ENCODE data around the gene HTRA3.

HTRA3 gene

DNA sequence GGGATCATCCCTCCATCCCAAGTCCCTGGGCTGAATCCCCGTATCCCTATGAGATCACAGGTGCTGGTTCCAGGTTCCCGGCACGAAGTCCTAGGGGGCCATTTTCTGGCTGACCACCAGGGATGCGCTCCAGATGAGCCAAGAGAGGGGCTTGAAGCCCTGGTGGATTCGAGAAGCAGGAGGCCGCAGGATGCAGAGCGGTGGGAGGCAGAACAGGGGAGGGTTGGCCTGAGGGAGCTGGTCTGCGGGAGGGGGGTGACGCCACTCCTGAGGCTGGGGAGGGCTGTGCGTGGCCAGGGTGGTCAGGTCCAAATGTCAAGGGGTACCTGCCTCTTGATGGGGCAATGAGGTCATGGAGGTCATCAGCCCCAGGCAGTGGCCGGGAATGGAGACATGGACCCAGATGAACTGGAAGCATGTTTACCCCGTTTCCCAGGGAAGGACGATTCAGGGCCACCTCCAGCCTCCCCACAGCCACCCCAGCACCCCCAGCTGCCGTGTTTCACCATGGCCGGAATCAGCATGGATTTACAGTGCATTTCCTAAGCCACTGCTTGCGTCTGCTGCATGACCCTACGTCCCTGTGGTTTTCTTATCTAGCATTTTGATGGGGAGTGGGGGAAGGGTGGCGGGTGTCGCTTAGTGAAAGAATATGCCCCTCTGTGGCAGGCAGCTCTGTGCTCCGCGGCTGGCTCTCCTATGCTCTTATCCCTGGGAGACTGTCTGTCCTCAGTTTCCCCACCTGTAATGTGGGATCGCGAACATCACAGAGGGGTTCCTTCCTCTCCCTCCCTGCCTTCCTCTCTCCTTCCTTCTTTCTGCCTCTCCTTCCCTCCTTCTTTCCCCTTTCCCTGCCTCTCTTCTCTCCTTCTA is 17.0 kb upstream of the HTRA3 start:
- Histone ChIP-seq H3K9me3 (ENCODE audit: control insufficient read depth, low read length) (no peaks in the 10 kb centered on the region), H3K36me3 (ENCODE audit: control insufficient read depth, insufficient read depth, low read length) (no peaks in the 10 kb centered on the region), H3K4me3 (ENCODE audit: low read depth, low read length) (no peak overlapping the region), H3K79me2 (no peaks in the 10 kb centered on the region), H2AFZ (no peak overlapping the region), H3K27me3 (ENCODE audit: control insufficient read depth, insufficient read depth, low read length) (no peaks in the 10 kb centered on the region), H3K27ac (no peak overlapping the region), H3K4me1 (no peaks in the 10 kb centered on the region), H3K9ac (no peak overlapping the region), H3K4me2 (ENCODE audit: low read length) (no peak overlapping the region)
- TF ChIP-seq, protein P1, sequence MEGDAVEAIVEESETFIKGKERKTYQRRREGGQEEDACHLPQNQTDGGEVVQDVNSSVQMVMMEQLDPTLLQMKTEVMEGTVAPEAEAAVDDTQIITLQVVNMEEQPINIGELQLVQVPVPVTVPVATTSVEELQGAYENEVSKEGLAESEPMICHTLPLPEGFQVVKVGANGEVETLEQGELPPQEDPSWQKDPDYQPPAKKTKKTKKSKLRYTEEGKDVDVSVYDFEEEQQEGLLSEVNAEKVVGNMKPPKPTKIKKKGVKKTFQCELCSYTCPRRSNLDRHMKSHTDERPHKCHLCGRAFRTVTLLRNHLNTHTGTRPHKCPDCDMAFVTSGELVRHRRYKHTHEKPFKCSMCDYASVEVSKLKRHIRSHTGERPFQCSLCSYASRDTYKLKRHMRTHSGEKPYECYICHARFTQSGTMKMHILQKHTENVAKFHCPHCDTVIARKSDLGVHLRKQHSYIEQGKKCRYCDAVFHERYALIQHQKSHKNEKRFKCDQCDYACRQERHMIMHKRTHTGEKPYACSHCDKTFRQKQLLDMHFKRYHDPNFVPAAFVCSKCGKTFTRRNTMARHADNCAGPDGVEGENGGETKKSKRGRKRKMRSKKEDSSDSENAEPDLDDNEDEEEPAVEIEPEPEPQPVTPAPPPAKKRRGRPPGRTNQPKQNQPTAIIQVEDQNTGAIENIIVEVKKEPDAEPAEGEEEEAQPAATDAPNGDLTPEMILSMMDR (IDR thresholded peaks at IDR 0.05), result no peak

DNA sequence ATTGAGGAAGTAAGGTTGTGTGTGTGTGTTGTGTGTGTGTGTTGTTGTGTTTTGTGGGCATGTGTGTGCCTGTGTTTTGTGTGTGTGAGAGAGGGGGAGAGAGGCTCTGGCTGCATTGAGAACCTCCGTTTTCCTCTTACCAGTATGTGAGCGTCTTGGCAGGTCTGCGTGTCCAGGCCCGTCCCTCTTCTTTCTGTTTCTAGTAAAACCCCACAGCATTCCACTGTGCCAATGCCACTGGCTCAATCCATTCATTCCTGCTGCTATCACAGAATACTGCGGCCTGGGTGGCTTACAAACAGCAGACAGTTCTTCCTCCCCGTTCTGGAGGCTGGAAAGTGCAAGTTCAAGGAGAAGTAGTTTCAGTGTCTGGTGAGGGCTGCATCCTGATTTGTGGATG is 15.5 kb upstream of the HTRA3 start:
- no peaks in the 10 kb centered on the region for H3K79me2 ChIP-seq
- TF ChIP-seq, protein P1 (IDR thresholded peaks at IDR 0.05), result no peak
- H3K4me2 ChIP-seq (ENCODE audit: low read length), result no peak overlapping the region
- H3K4me1 ChIP-seq, result no peaks in the 10 kb centered on the region
- no peaks in the 10 kb centered on the region for H3K9me3 ChIP-seq (ENCODE audit: control insufficient read depth, low read length)
- H3K27me3 ChIP-seq (ENCODE audit: control insufficient read depth, insufficient read depth, low read length), result no peaks in the 10 kb centered on the region
- no peak overlapping the region for H3K4me3 ChIP-seq (ENCODE audit: low read depth, low read length)
- H3K27ac ChIP-seq, result no peak overlapping the region
- no peak overlapping the region for H2AFZ ChIP-seq
- no peaks in the 10 kb centered on the region for H3K36me3 ChIP-seq (ENCODE audit: control insufficient read depth, insufficient read depth, low read length)
- no peak overlapping the region for H3K9ac ChIP-seq

DNA sequence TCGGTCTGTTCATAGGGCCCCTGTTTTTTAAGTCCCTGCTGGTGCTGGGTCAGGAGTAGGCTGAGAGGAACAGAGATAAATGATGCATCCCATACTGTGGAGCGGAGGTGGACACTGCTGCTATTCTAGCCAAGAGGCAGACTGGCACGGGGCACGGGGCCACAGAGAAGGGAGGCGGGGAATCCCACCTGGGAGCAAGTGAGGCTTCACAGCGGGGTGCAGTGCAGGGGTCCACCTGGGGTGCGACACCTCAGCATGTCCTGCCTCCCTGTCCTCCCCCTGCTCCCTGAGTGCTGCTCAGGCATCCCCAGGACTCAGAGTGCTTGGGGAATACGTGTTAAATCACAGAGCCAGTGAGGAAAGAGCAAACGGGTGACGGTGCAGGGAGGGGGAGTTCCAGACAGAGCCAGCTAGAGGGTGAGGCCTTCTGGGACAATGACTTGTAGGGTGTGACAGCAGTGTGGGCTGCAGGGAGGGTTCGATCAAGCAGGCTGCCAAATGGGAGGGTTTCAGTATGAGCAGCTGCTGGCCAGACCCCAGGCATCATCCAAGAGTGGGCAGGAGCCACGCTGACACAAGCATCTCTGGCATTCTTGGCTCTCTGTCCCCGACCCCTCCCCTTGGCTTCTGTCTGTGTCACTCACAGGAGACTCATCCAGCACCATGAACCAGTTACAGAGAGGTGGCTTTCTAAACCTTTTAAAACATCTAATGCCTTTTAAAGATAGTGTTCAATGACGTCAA is 13.7 kb upstream of the HTRA3 start:
- H3K9ac ChIP-seq, result no peak overlapping the region
- no peak overlapping the region for H3K27ac ChIP-seq
- H3K79me2 ChIP-seq, result no peaks in the 10 kb centered on the region
- no peak overlapping the region for H2AFZ ChIP-seq
- H3K36me3 ChIP-seq (ENCODE audit: control insufficient read depth, insufficient read depth, low read length), result no peaks in the 10 kb centered on the region
- H3K27me3 ChIP-seq (ENCODE audit: control insufficient read depth, insufficient read depth, low read length), result no peaks in the 10 kb centered on the region
- TF ChIP-seq, protein P1 (IDR thresholded peaks at IDR 0.05), result no peak
- H3K9me3 ChIP-seq (ENCODE audit: control insufficient read depth, low read length), result no peaks in the 10 kb centered on the region
- H3K4me1 ChIP-seq, result no peaks in the 10 kb centered on the region
- no peak overlapping the region for H3K4me3 ChIP-seq (ENCODE audit: low read depth, low read length)
- no peak overlapping the region for H3K4me2 ChIP-seq (ENCODE audit: low read length)

DNA sequence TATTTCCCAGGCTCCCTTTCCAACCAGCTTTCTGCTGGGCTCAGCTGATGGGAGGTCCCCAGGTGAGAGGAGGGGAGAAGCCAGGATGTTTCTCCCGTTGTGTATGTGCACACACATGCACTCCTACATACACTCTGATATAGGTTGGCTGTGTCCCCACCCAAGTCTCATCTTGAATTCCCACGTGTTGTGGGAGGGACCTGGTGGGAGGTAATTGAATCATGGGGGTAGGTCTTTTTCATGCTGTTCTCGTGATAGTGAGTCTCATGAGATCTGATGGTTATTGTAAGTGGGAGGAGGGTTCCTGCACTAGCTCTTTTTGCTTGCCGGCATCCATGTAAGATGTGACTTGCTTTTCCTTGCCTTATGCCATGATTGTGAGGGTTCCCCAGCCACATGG is 11.7 kb upstream of the HTRA3 start:
- Histone ChIP-seq H3K4me3 (ENCODE audit: low read depth, low read length) (no peak overlapping the region), H3K4me2 (ENCODE audit: low read length) (no peak overlapping the region), H3K9me3 (ENCODE audit: control insufficient read depth, low read length) (no peaks in the 10 kb centered on the region), H3K4me1 (no peaks in the 10 kb centered on the region), H3K9ac (no peak overlapping the region), H2AFZ (no peak overlapping the region), H3K79me2 (no peaks in the 10 kb centered on the region), H3K27ac (no peak overlapping the region), H3K36me3 (ENCODE audit: control insufficient read depth, insufficient read depth, low read length) (no peaks in the 10 kb centered on the region), H3K27me3 (ENCODE audit: control insufficient read depth, insufficient read depth, low read length) (no peaks in the 10 kb centered on the region)
- TF ChIP-seq, protein P1 (IDR thresholded peaks at IDR 0.05), result no peak

All from parathyroid adenoma (tissue), 2 donors.